Mucosa of rectum (tissue), 2 donors: ENCODE measurements around the gene SMAD3.

Source experiments
- H3K27ac ChIP-seq, 2 donors: one replicate each; pipeline ENCODE4 v1.7.0; 2013; ENCODE audit warnings: inconsistent platforms in 2 of 2, low read depth in 2 of 2, low read length in 2 of 2
- H3K27me3 ChIP-seq, 2 donors: one replicate each; pipeline ENCODE4 v1.7.0; 2013; ENCODE audit warnings: low read length in 2 of 2; ENCODE audit not compliant: control insufficient read depth in 2 of 2, insufficient read depth in 2 of 2
- H3K36me3 ChIP-seq, 2 donors: one replicate each; pipeline ENCODE4 v1.7.0; 2013; ENCODE audit warnings: low read length in 2 of 2; ENCODE audit not compliant: control insufficient read depth in 2 of 2, insufficient read depth in 2 of 2
- H3K4me1 ChIP-seq, 2 donors: one replicate each; pipeline ENCODE4 v1.7.0; 2013; ENCODE audit warnings: low read length in 2 of 2, mild to moderate bottlenecking in 1 of 2; ENCODE audit not compliant: control insufficient read depth in 2 of 2, insufficient read depth in 2 of 2
- H3K4me3 ChIP-seq, 2 donors: one replicate each; pipeline ENCODE4 v1.7.0; 2013; ENCODE audit warnings: low read length in 2 of 2
- H3K9ac ChIP-seq, 2 donors: one replicate each; pipeline ENCODE4 v1.7.0; 2013; ENCODE audit warnings: low read length in 2 of 2, low read depth in 1 of 2, mild to moderate bottlenecking in 1 of 2
- H3K9me3 ChIP-seq, 2 donors: one replicate each; pipeline ENCODE4 v1.7.0; 2013; ENCODE audit warnings: low read length in 2 of 2; ENCODE audit not compliant: control insufficient read depth in 2 of 2
- donor health status: healthy.
- donor health status: Normal muscosa, but diverticular disease.

The SMAD3 gene

GRCh38 chr15:67062369-67062985 lies 2.9 kb upstream of the SMAD3 start:
- peak overlapping the region in 1 of 2 donors; percentile 39 for H3K4me3 ChIP-seq
- no peaks in the 10 kb centered on the region for H3K27me3 ChIP-seq
- H3K9me3 ChIP-seq = no peaks in the 10 kb centered on the region
- H3K4me1 ChIP-seq = peaks cover 31 to 49% of the 10 kb centered on the region in 2 donors
- no peaks in the 10 kb centered on the region for H3K36me3 ChIP-seq
- peak overlapping the region; percentile 91 to 95 for H3K27ac ChIP-seq
- H3K9ac ChIP-seq = peak overlapping the region in 1 of 2 donors; percentile 16

GRCh38 chr15:67063689-67064606 lies 1.5 kb upstream of the SMAD3 start:
- H3K36me3 ChIP-seq = no peaks in the 10 kb centered on the region
- peak overlapping the region; percentile 80 to 90 for H3K9ac ChIP-seq
- H3K27me3 ChIP-seq = no peaks in the 10 kb centered on the region
- peaks cover 40 to 58% of the 10 kb centered on the region in 2 donors for H3K4me1 ChIP-seq
- peak overlapping the region; percentile 91 to 95 for H3K27ac ChIP-seq
- H3K9me3 ChIP-seq = no peaks in the 10 kb centered on the region
- H3K4me3 ChIP-seq = peak overlapping the region; percentile 52 to 75

GRCh38 chr15:67064607-67065530 lies 533 bp upstream of the SMAD3 start:
- Histone ChIP-seq H3K27me3 (no peaks in the 10 kb centered on the region), H3K9me3 (no peaks in the 10 kb centered on the region), H3K4me3 (peak overlapping the region; percentile 60 to 90), H3K4me1 (peaks cover 39 to 60% of the 10 kb centered on the region in 2 donors), H3K36me3 (no peaks in the 10 kb centered on the region), H3K9ac (peak overlapping the region; percentile 80 to 90), H3K27ac (peak overlapping the region; percentile 91 to 95)

DNA sequence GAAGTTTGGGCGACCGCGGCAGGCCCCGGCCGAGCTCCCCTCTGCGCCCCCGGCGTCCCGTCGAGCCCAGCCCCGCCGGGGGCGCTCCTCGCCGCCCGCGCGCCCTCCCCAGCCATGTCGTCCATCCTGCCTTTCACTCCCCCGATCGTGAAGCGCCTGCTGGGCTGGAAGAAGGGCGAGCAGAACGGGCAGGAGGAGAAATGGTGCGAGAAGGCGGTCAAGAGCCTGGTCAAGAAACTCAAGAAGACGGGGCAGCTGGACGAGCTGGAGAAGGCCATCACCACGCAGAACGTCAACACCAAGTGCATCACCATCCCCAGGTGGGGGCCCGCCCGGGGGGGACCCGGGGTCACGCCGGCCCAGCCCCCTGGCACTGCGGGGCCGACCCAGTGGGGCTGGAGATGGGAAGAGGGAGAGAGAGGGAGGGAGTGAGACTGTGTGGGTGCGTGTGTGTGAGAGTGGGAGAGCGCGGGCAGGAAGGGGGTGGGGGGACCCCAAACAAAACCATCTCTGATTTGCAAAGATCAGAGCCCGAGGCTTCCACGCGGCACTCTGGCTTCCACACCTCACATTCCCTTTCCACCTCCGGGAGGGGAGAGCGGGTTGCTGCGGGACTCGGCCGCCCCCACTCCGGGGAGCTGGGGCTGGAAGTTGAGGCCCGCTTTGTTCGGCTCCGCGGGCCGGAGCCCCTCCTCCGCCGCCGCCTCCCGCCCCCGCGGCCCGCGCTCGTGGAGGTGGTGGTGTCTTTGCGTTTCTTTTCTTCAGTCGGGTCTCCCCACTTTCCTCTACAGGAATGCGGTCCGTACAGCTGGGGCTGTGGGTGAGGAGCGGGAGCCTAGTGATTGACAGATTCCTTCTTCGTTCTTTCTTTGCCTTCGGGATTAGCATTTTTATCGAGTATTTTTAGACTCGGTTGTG lies 898 bp downstream of the SMAD3 start:
- Histone ChIP-seq H3K4me3 (peak overlapping the region; percentile 82 to 90), H3K4me1 (peaks cover 43 to 62% of the 10 kb centered on the region in 2 donors), H3K9ac (peak overlapping the region; percentile 89 to 90), H3K27me3 (no peaks in the 10 kb centered on the region), H3K9me3 (no peaks in the 10 kb centered on the region), H3K27ac (peak overlapping the region; percentile 91 to 95), H3K36me3 (peaks cover 0 to 6% of the 10 kb centered on the region in 2 donors)

DNA sequence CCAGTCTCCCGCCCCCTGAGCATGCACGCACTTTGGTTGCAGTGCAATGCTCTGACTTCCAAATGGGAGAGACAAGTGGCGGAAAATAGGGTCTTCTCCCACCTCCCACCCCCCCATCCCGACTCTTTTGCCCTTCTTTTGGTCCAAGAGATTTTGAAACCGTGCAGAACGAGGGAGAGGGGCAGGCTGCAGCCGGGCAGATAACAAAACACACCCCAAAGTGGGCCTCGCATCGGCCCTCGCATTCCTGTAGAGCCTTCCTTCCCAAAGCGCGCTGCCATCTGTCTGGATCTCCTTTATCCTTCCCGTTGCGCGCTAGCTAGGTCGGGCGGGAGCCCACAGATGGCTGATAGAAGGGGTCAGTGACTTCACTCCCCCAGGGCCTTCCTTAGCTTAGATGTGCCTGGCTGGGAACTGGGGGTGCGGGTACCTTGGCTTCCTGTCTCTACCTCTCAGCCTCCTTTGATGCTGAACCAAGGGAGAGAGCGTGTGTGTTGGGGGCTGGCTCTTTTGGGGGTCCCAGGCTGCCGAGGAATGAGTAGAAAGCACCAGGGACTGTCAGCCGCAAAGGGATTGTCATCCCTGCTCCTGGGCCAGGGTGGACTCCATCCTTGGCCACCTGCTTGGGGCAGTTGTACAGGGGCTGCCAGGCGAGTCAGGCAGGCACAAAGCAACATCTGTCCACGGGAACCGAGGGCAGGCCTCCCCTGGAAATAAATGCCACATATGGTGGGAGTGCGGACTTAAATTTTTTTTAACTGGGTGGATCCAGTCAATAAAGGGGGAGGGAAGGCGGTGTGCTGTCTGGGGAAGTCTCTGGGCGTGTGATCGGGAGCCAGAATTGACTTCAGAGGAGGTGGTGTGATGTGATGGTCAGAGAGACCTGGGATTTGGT lies 1.8 kb downstream of the SMAD3 start:
- peak overlapping the region; percentile 89 to 90 for H3K9ac ChIP-seq
- H3K27me3 ChIP-seq = no peaks in the 10 kb centered on the region
- peaks cover 0 to 6% of the 10 kb centered on the region in 2 donors for H3K36me3 ChIP-seq
- H3K9me3 ChIP-seq = no peaks in the 10 kb centered on the region
- H3K4me3 ChIP-seq = peak overlapping the region; percentile 82 to 90
- H3K27ac ChIP-seq = peak overlapping the region; percentile 91 to 95
- peaks cover 43 to 54% of the 10 kb centered on the region in 2 donors for H3K4me1 ChIP-seq

DNA sequence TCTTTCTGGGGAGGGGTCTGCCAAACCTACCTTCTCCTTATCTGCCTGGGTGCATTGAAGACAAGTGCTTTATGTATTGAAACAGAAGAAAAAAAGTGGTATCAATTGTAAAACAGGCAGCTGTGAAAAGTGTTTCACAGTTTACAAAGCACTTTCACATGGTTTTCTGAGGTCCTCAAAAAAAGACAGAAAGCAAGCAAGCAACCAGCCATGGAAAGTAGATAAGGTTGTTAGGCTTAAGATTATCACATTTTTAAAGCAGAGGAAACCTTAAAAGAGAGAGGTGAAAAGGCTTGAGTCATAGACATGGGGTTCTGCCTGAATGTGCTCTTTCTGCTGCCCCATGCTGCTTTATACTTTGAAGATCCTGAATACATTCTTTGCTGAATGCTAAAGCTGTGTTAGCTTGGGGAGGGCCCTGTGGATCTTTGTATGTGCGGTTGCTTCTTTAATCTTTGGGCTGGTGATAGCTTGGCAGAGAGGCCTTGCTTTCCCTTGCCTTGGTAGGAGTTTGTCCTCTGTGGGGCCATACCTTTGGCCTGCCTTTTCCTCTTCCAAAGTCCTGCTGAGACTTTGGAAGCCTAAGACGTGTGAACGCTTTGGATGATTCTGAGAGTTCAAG lies 2.6 kb downstream of the SMAD3 start:
- Histone ChIP-seq H3K4me1 (peaks cover 42 to 46% of the 10 kb centered on the region in 2 donors), H3K9ac (peak overlapping the region; percentile 89 to 90)

GRCh38 chr15:67068710-67069400 lies 3.5 kb downstream of the SMAD3 start:
- H3K9me3 ChIP-seq = no peaks in the 10 kb centered on the region
- peak overlapping the region in 1 of 2 donors; percentile 90 for H3K9ac ChIP-seq
- H3K36me3 ChIP-seq = peaks cover 0 to 6% of the 10 kb centered on the region in 2 donors
- H3K4me1 ChIP-seq = peaks cover 37 to 39% of the 10 kb centered on the region in 2 donors
- H3K27ac ChIP-seq = peak overlapping the region in 1 of 2 donors; percentile 91
- peak overlapping the region; percentile 9 to 90 for H3K4me3 ChIP-seq
- no peaks in the 10 kb centered on the region for H3K27me3 ChIP-seq

More for the DNA sequence above, 2.6 kb downstream of the SMAD3 start:
- H3K36me3 ChIP-seq = peaks cover 0 to 6% of the 10 kb centered on the region in 2 donors
- peak overlapping the region in 1 of 2 donors; percentile 91 for H3K27ac ChIP-seq
- no peaks in the 10 kb centered on the region for H3K9me3 ChIP-seq
- H3K27me3 ChIP-seq = no peaks in the 10 kb centered on the region
- H3K4me3 ChIP-seq = peak overlapping the region; percentile 82 to 90

GRCh38 chr15:67070150-67070549 lies 4.7 kb downstream of the SMAD3 start:
- H3K4me3 ChIP-seq = no peak overlapping the region
- no peaks in the 10 kb centered on the region for H3K9me3 ChIP-seq
- no peak overlapping the region for H3K27ac ChIP-seq
- H3K4me1 ChIP-seq = peaks cover 29 to 31% of the 10 kb centered on the region in 2 donors
- H3K36me3 ChIP-seq = peaks cover 0 to 6% of the 10 kb centered on the region in 2 donors
- H3K27me3 ChIP-seq = no peaks in the 10 kb centered on the region
- H3K9ac ChIP-seq = no peak overlapping the region
